ENCODE measurements around the gene TSEN54. TPM values are rescaled to one million over a fixed set of nuclear protein-coding genes. Genes with fewer than 3 reads are reported as not detected.

Gene TSEN54
- 18.9 and 22.1 TPM in 2 replicates for total RNA-seq (2014; rRNA removed; shearing (Covaris generic))

GRCh38 chr17:75516255-75516618, at the start of gene TSEN54:
TSS of gene TSEN54 (plus strand) at chr17:75516528. CDS start at chr17:75516561, 33 bp downstream.

GRCh38 chr17:75515496-75516254, 653 bp upstream of the TSEN54 start, which contains the start of gene CASKIN2:
TSS of gene CASKIN2 (minus strand) at chr17:75515537. CDS start at chr17:75513804, 1,733 bp downstream.

GRCh38 chr17:75524970-75525805, 8.9 kb downstream of the TSEN54 start, which contains the start of gene LLGL2:
TSS of gene LLGL2 (plus strand) at chr17:75525697. CDS start at chr17:75543427, 17,730 bp downstream.

Other genes starting within 250 kb of the TSEN54 start
- gene MIF4GD, start 245.3 kb upstream of the TSEN54 start, total RNA-seq (2014; rRNA removed; shearing (Covaris generic)): 29.4 and 32.3 TPM in 2 replicates
- gene SLC25A19, start 227.1 kb upstream of the TSEN54 start, total RNA-seq (2014; rRNA removed; shearing (Covaris generic)): 30.6 and 36.8 TPM in 2 replicates
- gene GRB2, start 110.8 kb upstream of the TSEN54 start, total RNA-seq (2014; rRNA removed; shearing (Covaris generic)): 90.8 and 106 TPM in 2 replicates
- gene TMEM94, start 59.9 kb upstream of the TSEN54 start, total RNA-seq (2014; rRNA removed; shearing (Covaris generic)): 21.4 and 25.2 TPM in 2 replicates
- 10.3 and 10.5 TPM in 2 replicates for gene CASKIN2, start 991 bp upstream of the TSEN54 start, total RNA-seq (2014; rRNA removed; shearing (Covaris generic))
- gene LLGL2, start 9.2 kb downstream of the TSEN54 start, total RNA-seq (2014; rRNA removed; shearing (Covaris generic)): 6.6 and 7.1 TPM in 2 replicates
- 6.4 and 6.9 TPM in 2 replicates for gene MYO15B, start 71.3 kb downstream of the TSEN54 start, total RNA-seq (2014; rRNA removed; shearing (Covaris generic))
- gene SMIM5, start 116.9 kb downstream of the TSEN54 start, total RNA-seq (2014; rRNA removed; shearing (Covaris generic)): 0.57 and 1.2 TPM in 2 replicates
- 35.4 and 42.6 TPM in 2 replicates for gene RECQL5, start 150.6 kb downstream of the TSEN54 start, total RNA-seq (2014; rRNA removed; shearing (Covaris generic))
- 79.3 and 90.7 TPM in 2 replicates for gene SAP30BP, start 150.8 kb downstream of the TSEN54 start, total RNA-seq (2014; rRNA removed; shearing (Covaris generic))
- gene ITGB4, start 204.9 kb downstream of the TSEN54 start, total RNA-seq (2014; rRNA removed; shearing (Covaris generic)): 48.4 and 56.9 TPM in 2 replicates
- 54.3 and 57.9 TPM in 2 replicates for gene GALK1, start 248.7 kb downstream of the TSEN54 start, total RNA-seq (2014; rRNA removed; shearing (Covaris generic))